Fibroblast of skin of abdomen (primary cell): ENCODE results near the gene IL36RN. TPM values are rescaled to one million over a fixed set of nuclear protein-coding genes. Genes with fewer than 3 reads are reported as not detected.

ENCODE experiments used
- DNase-seq: peaks from one replicate; pipeline ENCODE4 v3.0.0-alpha.2; 2013
- polyA plus RNA-seq, 2 experiments: library from polyadenylated mRNA; unstranded; fragments of 120-200 nt; gene quantifications; one replicate each; pipeline ENCODE4 v1.2.1, GENCODE V29; 2013; ENCODE audit not compliant: insufficient read length in 2 of 2

Gene IL36RN
- polyA plus RNA-seq (2013, experiment 1 of 2; ENCODE audit: insufficient read length) = not detected
- polyA plus RNA-seq (2013, experiment 2 of 2; ENCODE audit: insufficient read length) = not detected

- no peak for DNase-seq
These were observed at the start of gene IL36RN for GRCh38 chr2:113058998-113059960. IL36RN (plus strand) TSS chr2:113059198; CDS start chr2:113059439, 241 bp downstream.

GRCh38 chr2:113009622-113010021 lies 49.4 kb upstream of the IL36RN start:
- no peak for DNase-seq

- peak; percentile 4 for DNase-seq
These were observed 48.9 kb upstream of the IL36RN start for GRCh38 chr2:113010088-113010487.

- DNase-seq = no peak
These were observed 47.9 kb upstream of the IL36RN start for GRCh38 chr2:113011108-113011507.

- DNase-seq = no peak
These were observed 46.3 kb upstream of the IL36RN start for GRCh38 chr2:113012436-113013335.

- DNase-seq = no peak
These were observed 45.7 kb upstream of the IL36RN start for GRCh38 chr2:113013336-113013661.

- no peak for DNase-seq
These were observed 44.9 kb upstream of the IL36RN start for GRCh38 chr2:113014067-113014466.

- DNase-seq = no peak
These were observed 44.0 kb upstream of the IL36RN start for GRCh38 chr2:113015042-113015441.

- no peak for DNase-seq
These were observed 43.3 kb upstream of the IL36RN start for GRCh38 chr2:113015655-113016054.

GRCh38 chr2:113018509-113018908 lies 40.5 kb upstream of the IL36RN start:
- no peak for DNase-seq

- DNase-seq = no peak
These were observed 37.7 kb upstream of the IL36RN start for GRCh38 chr2:113021312-113021711.

GRCh38 chr2:113024764-113025163 lies 34.2 kb upstream of the IL36RN start:
- no peak for DNase-seq

GRCh38 chr2:113025737-113026136 lies 33.3 kb upstream of the IL36RN start:
- no peak for DNase-seq

- no peak for DNase-seq
These were observed 31.3 kb upstream of the IL36RN start for GRCh38 chr2:113027691-113028090.

- DNase-seq = no peak
These were observed 30.9 kb upstream of the IL36RN start for GRCh38 chr2:113028112-113028511.

- DNase-seq = no peak
These were observed 26.3 kb upstream of the IL36RN start for GRCh38 chr2:113032737-113033136.

- no peak for DNase-seq
These were observed 25.0 kb upstream of the IL36RN start for GRCh38 chr2:113034016-113034415.

- no peak for DNase-seq
These were observed 22.2 kb upstream of the IL36RN start for GRCh38 chr2:113036763-113037162.

GRCh38 chr2:113038291-113038690 lies 20.7 kb upstream of the IL36RN start:
- DNase-seq = no peak

GRCh38 chr2:113039158-113039557 lies 19.8 kb upstream of the IL36RN start:
- DNase-seq = no peak

GRCh38 chr2:113039719-113040118 lies 19.3 kb upstream of the IL36RN start:
- no peak for DNase-seq

GRCh38 chr2:113041871-113042270 lies 17.1 kb upstream of the IL36RN start:
- no peak for DNase-seq

- DNase-seq = no peak
These were observed 12.5 kb upstream of the IL36RN start for GRCh38 chr2:113046465-113046864.
